BE2C (cell line): ENCODE measurements around the gene POU4F2.
A peak's percentile ranks its signal among the peaks of the same experiment; 100 is the strongest.

ENCODE experiments used
- DNase-seq: peaks from one replicate; pipeline ENCODE4 v3.0.0-alpha.2; 2020
- H3K27me3 ChIP-seq: fragments of 250-450 bp; sonication (Bioruptor Pico); 2 replicates; pipeline ENCODE4 v1.5.1; 2020; ENCODE audit warnings: mild to moderate bottlenecking
- H3K36me3 ChIP-seq: fragments of 250-450 bp; sonication (Bioruptor Pico); 2 replicates; pipeline ENCODE4 v1.5.1; 2020; ENCODE audit warnings: mild to moderate bottlenecking
- H3K4me1 ChIP-seq: fragments of 250-450 bp; sonication (Bioruptor Pico); 2 replicates; pipeline ENCODE4 v1.5.1; 2020
- H3K4me3 ChIP-seq: 2 replicates; pipeline ENCODE4 v1.5.1; 2011; ENCODE audit warnings: low read depth, low read length
- H3K9me3 ChIP-seq: fragments of 250-450 bp; sonication (Bioruptor Pico); 2 replicates; pipeline ENCODE4 v1.5.1; 2020
- TF ChIP-seq, protein P1 (sequence below): IDR thresholded peaks from 2 replicates; pipeline ENCODE4 v1.5.1; 2012; ENCODE audit warnings: mild to moderate bottlenecking, low read depth, low read length

Gene POU4F2

DNA sequence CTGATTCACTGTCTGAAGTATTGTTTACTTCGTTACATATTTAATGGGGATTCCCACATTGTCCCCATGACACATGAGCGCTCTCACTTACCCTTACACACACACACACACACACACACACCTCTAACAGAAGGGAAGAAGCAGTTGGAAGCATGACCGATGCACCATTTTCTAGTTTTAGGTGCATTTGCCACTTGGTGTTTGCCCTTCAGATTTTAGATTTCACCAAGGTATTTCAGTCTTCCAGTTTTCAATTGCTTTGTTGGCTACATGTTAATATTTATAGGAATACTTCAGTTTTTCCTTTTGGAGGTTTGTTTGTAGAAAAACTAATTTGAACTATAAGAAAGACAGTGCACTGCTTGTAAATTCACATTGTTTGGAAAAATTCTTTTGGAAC is 3.1 kb downstream of the POU4F2 start:
- TF ChIP-seq, protein P1, sequence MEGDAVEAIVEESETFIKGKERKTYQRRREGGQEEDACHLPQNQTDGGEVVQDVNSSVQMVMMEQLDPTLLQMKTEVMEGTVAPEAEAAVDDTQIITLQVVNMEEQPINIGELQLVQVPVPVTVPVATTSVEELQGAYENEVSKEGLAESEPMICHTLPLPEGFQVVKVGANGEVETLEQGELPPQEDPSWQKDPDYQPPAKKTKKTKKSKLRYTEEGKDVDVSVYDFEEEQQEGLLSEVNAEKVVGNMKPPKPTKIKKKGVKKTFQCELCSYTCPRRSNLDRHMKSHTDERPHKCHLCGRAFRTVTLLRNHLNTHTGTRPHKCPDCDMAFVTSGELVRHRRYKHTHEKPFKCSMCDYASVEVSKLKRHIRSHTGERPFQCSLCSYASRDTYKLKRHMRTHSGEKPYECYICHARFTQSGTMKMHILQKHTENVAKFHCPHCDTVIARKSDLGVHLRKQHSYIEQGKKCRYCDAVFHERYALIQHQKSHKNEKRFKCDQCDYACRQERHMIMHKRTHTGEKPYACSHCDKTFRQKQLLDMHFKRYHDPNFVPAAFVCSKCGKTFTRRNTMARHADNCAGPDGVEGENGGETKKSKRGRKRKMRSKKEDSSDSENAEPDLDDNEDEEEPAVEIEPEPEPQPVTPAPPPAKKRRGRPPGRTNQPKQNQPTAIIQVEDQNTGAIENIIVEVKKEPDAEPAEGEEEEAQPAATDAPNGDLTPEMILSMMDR: no peak
- no peaks in the 10 kb centered on the region for H3K36me3 ChIP-seq
- H3K4me3 ChIP-seq: no peak overlapping the region
- no peak for DNase-seq
- peaks cover 8% of the 10 kb centered on the region for H3K9me3 ChIP-seq
- peaks cover 99% of the 10 kb centered on the region for H3K27me3 ChIP-seq
- H3K4me1 ChIP-seq: no peaks in the 10 kb centered on the region; the same call in 1 of the 2 replicates

DNA sequence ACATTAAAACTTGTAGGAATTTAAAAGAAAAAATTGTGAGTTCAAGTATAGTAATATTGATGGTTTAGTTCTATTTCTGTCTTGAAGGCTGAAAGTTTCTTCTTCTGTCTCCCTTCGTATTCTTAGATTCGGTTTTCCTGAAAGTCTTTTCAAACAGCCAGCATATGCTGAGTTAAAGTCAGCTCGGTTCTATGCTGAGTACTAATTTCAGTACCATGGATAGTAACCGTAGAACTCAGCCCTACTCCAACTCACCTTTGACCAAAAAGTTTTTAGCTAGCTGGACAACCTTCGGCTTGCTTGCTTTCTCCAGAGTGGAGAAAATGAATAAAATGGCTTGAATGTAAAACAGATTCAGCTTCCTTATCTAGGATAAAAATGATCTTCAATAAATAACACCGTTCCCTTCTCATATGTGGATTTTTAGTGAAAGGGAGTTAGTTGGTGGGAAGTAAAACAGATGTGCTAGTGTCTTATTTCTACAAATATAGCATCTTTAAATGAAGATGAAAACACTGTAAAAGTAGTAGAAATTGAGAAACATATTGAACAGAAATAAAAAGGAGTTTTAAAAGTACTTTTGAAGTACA is 5.2 kb downstream of the POU4F2 start:
- Histone ChIP-seq H3K27me3 (peaks cover 99% of the 10 kb centered on the region), H3K4me1 (no peaks in the 10 kb centered on the region), H3K36me3 (no peaks in the 10 kb centered on the region), H3K4me3 (no peak overlapping the region), H3K9me3 (peaks cover 8% of the 10 kb centered on the region)
- no peak for DNase-seq
- TF ChIP-seq, protein P1: no peak

DNA sequence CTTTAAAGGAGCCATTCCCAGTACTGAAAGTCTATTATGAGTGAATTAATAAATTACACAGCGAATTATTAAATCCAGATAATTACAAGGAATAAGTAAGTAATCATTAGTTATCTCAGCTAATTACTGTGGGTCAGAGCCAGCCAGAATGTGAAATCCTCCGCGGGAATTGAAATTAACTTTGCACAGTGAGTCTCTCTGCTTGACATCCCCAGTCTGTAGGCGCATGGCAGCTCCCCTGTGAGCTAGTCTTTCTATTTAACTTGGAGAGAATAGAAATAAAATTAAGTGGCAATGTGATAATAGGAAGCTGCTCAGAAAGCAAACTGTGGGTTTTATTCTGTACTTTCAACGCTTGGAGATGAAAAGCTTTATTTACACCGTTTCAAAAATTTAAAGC is 7.2 kb downstream of the POU4F2 start:
- Histone ChIP-seq H3K9me3 (no peaks in the 10 kb centered on the region; the same call in 1 of the 2 replicates), H3K27me3 (peaks cover 99% of the 10 kb centered on the region), H3K36me3 (no peaks in the 10 kb centered on the region), H3K4me1 (no peaks in the 10 kb centered on the region), H3K4me3 (no peak overlapping the region)
- DNase-seq: no peak
- TF ChIP-seq, protein P1: no peak

DNA sequence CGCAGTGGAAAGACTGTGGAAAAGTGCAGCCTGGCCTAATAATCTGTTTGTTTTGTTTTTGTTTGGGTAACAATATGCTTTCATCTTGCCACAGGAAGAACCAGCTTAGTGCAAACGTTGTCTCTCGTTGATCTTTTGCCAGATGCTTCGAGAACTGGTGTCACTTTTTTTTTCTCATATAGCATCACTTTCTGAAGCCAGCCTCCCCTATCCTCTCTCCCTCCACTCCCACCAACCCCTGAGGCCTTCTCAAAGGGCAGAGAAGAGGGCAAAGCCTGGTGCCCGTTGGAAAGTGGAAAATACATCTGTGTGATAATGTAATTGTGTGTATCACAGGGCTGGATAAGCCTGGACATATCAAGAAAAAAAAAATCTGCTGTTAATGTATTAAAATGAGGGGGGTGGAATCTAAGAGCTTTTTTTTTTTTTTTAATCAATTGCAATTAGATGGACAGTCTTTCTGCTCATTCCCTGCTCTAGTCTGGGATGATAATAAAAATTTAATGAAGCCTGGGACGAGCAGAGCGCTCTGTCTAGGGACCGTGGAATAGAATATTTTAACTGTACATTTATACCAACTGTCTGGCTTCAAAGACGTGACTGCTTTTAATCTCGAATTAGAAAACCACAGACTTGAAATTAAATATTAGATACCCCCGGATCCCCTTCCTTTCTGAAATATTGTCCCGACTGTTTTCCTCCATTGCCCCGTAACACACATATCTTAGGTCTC is 8.1 kb downstream of the POU4F2 start:
- Histone ChIP-seq H3K27me3 (peaks cover 99% of the 10 kb centered on the region), H3K9me3 (no peaks in the 10 kb centered on the region; the same call in 1 of the 2 replicates), H3K4me1 (no peaks in the 10 kb centered on the region), H3K4me3 (no peak overlapping the region), H3K36me3 (no peaks in the 10 kb centered on the region)
- no peak for DNase-seq
- TF ChIP-seq, protein P1: no peak

DNA sequence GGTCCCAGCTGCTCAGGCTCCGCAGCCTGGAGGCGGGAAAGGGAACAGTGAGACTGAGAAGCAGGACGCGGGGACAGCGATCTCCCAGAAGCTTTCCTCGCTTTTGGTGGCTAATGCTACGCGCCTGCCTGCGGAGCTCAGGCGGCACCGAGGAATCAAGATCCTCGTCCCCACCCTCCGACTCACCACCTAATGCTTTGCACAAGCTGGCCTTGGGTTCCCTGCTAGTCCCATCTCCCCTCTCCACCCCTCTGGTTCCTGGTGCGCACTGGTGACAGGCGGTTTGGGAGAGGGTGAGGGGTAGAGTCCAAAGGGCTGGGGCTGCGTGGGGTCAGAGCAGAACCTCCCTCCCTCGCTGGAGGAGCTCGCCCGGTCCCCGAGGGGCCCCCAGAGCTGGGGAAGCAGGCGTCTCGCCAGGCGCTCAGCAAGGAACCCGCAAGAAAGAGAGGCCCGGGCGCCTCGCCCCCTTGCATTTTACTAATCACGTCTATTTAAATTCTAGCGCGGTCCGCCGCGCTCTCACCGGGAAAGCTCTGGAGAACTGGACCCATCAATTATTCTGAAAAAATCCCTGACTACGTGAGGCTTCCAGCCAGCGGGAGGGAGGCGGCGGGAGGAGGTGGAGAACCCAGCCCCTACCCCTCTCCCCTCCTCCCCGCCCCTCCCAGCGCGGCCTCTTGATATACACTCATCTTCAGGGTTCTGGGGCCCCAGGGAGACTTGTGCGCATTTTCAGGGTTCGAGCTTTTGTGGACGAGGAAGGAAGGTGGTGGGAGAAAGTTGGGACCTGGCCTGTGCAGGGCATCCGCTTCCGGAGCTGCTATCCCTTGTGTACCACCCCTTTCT is 9.1 kb downstream of the POU4F2 start:
- Histone ChIP-seq H3K9me3 (no peaks in the 10 kb centered on the region; the same call in 1 of the 2 replicates), H3K4me1 (no peaks in the 10 kb centered on the region), H3K36me3 (no peaks in the 10 kb centered on the region), H3K4me3 (peak overlapping the region; percentile 10; the same call in 1 of the 2 replicates), H3K27me3 (peaks cover 99% of the 10 kb centered on the region)
- no peak for DNase-seq
- TF ChIP-seq, protein P1: no peak
